H1 (cell line): ENCODE measurements around the gene AKIRIN1. TPM values are rescaled to one million over a fixed set of nuclear protein-coding genes. Genes with fewer than 3 reads are reported as not detected.

Experiments used
- CTCF ChIA-PET: fragments of 300-600 bp; sonication (Branson Sonifier 250); formaldehyde crosslinking; loops from one replicate; lab custom pipeline; 2021; ENCODE audit not compliant: partially characterized antibody; lab: Charles Lee
- POLR2A ChIA-PET: fragments of 300-600 bp; sonication (Branson Sonifier 250); formaldehyde crosslinking; loops from one replicate; lab custom pipeline; 2021; ENCODE audit warnings: inconsistent platforms; ENCODE audit not compliant: partially characterized antibody; lab: Charles Lee
- DNase-seq, 2 experiments: peaks; one replicate each; pipeline versions ENCODE4 v3.0.0 to v3.0.0-alpha.2; 2010 to 2022; ENCODE audit warnings: low spot score in 2 of 2, low read depth in 1 of 2, mixed read lengths in 1 of 2
- FAIRE-seq: peaks from 2 replicates; lab custom pipeline; 2011; peaks lifted over from hg19 to GRCh38; lab: Jason Lieb, UNC
- H2AFZ ChIP-seq: 2 replicates; pipeline ENCODE4 v1.8.1; 2012; ENCODE audit warnings: low read length, inconsistent platforms
- H2AK5ac ChIP-seq: 2 replicates; pipeline ENCODE4 v1.6.1; 2013; ENCODE audit warnings: low read depth, low read length
- H2BK120ac ChIP-seq: replicated peaks from 2 replicates; pipeline ENCODE3; 2013; ENCODE audit warnings: low read depth, low read length, inconsistent platforms
- H2BK12ac ChIP-seq: 2 replicates; pipeline ENCODE4 v1.6.1; 2013; ENCODE audit warnings: low read depth, low read length
- H2BK15ac ChIP-seq: 2 replicates; pipeline ENCODE4 v1.6.1; 2013; ENCODE audit warnings: low read length
- H2BK20ac ChIP-seq: 2 replicates; pipeline ENCODE4 v1.6.1; 2013; ENCODE audit warnings: low read length
- H2BK5ac ChIP-seq: 2 replicates; pipeline ENCODE4 v1.6.1; 2013; ENCODE audit warnings: low read depth, low read length
- H3K14ac ChIP-seq: 2 replicates; pipeline ENCODE4 v1.6.1; 2013; ENCODE audit warnings: inconsistent platforms; ENCODE audit not compliant: insufficient read length
- H3K18ac ChIP-seq: 2 replicates; pipeline ENCODE4 v1.6.1; 2013; ENCODE audit warnings: low read length; ENCODE audit errors: extremely low read depth
- H3K23ac ChIP-seq: 2 replicates; pipeline ENCODE4 v1.6.1; 2013; ENCODE audit warnings: inconsistent platforms; ENCODE audit not compliant: insufficient read length
- H3K23me2 ChIP-seq: 2 replicates; pipeline ENCODE4 v1.6.1; 2013; ENCODE audit warnings: low read depth, low read length
- H3K27ac ChIP-seq: 2 replicates; pipeline ENCODE4 v1.6.1; 2011; ENCODE audit warnings: low read depth, low read length, inconsistent platforms
- H3K27me3 ChIP-seq, 4 experiments: replicated peaks in 1 of 4; 1 replicate in 1 of 4; 2 replicates in 3 of 4; pipeline versions ENCODE4 v1.6.1 to v1.8.1; 2011 to 2013; ENCODE audit warnings: low read length in 3 of 4, mild to moderate bottlenecking in 3 of 4, inconsistent platforms in 2 of 4, mixed read lengths in 2 of 4, moderate library complexity in 1 of 4; ENCODE audit not compliant: control insufficient read depth in 3 of 4, insufficient read depth in 3 of 4; ENCODE audit errors: extremely low read depth in 1 of 4
- H3K36me3 ChIP-seq, 4 experiments: 2 replicates each; pipeline versions ENCODE4 v1.6.1 to v1.8.1; 2011 to 2013; ENCODE audit warnings: mild to moderate bottlenecking in 4 of 4, low read length in 3 of 4, moderate library complexity in 2 of 4, control low read depth in 1 of 4, inconsistent platforms in 1 of 4; ENCODE audit not compliant: insufficient read depth in 4 of 4, control insufficient read depth in 2 of 4
- H3K4ac ChIP-seq: replicated peaks from 2 replicates; pipeline ENCODE3; 2013; ENCODE audit warnings: low read length, low read depth, mixed read lengths, inconsistent platforms; ENCODE audit not compliant: insufficient read length
- H3K4me1 ChIP-seq, 4 experiments: replicated peaks in 1 of 4; 1 replicate in 1 of 4; 2 replicates in 3 of 4; pipeline versions ENCODE4 v1.6.1 to v1.8.1; 2011 to 2013; ENCODE audit warnings: low read length in 3 of 4, inconsistent platforms in 2 of 4, mixed read lengths in 1 of 4; ENCODE audit not compliant: insufficient read depth in 4 of 4, control insufficient read depth in 3 of 4
- H3K4me2 ChIP-seq, 2 experiments: 2 replicates each; pipeline versions ENCODE4 v1.6.1 to v1.8.1; 2011 to 2013; ENCODE audit warnings: low read depth in 2 of 2, low read length in 2 of 2, control low read depth in 1 of 2, inconsistent platforms in 1 of 2, mild to moderate bottlenecking in 1 of 2; ENCODE audit not compliant: insufficient read depth in 1 of 2
- H3K4me3 ChIP-seq, 4 experiments: fragments of 200-600, 300-600 bp in 1 of 4; sonication (generic), shearing (Covaris generic), sonication (Bioruptor Twin) in 1 of 4; 2 replicates each; pipeline versions ENCODE4 v1.5.1 to v1.8.1; 2011 to 2016; ENCODE audit warnings: low read length in 4 of 4, low read depth in 3 of 4, control low read depth in 2 of 4, inconsistent platforms in 2 of 4, mild to moderate bottlenecking in 2 of 4, mixed read lengths in 1 of 4, moderate library complexity in 1 of 4; ENCODE audit not compliant: insufficient read depth in 2 of 4; ENCODE audit errors: extremely low read depth in 1 of 4
- H3K56ac ChIP-seq: replicated peaks from 2 replicates; pipeline ENCODE3; 2013; ENCODE audit warnings: low read depth, mild to moderate bottlenecking, mixed read lengths, low read length, inconsistent platforms; ENCODE audit not compliant: insufficient read length
- H3K79me1 ChIP-seq: 2 replicates; pipeline ENCODE4 v1.6.1; 2013; ENCODE audit warnings: low read depth, low read length, control low read depth
- H3K79me2 ChIP-seq, 2 experiments: 2 replicates each; pipeline versions ENCODE4 v1.6.1 to v1.8.1; 2012 to 2013; ENCODE audit warnings: low read length in 2 of 2, mild to moderate bottlenecking in 2 of 2, inconsistent platforms in 1 of 2; ENCODE audit not compliant: insufficient read depth in 2 of 2, control insufficient read depth in 1 of 2
- H3K9ac ChIP-seq, 4 experiments: replicated peaks in 1 of 4; 1 replicate in 1 of 4; 2 replicates in 3 of 4; pipeline versions ENCODE4 v1.6.1 to v1.8.1; 2011 to 2013; ENCODE audit warnings: low read depth in 3 of 4, low read length in 3 of 4, control low read depth in 2 of 4, mild to moderate bottlenecking in 2 of 4, moderate library complexity in 2 of 4, inconsistent platforms in 1 of 4; ENCODE audit errors: extremely low read depth in 1 of 4
- H3K9me3 ChIP-seq, 2 experiments: 2 replicates each; pipeline versions ENCODE4 v1.6.1 to v1.8.1; 2012 to 2013; ENCODE audit warnings: mild to moderate bottlenecking in 2 of 2, moderate library complexity in 2 of 2, control low read depth in 1 of 2, inconsistent platforms in 1 of 2, low read depth in 1 of 2, low read length in 1 of 2, mixed read lengths in 1 of 2; ENCODE audit not compliant: insufficient read depth in 2 of 2
- H4K20me1 ChIP-seq, 2 experiments: replicated peaks in 1 of 2; 2 replicates each; pipeline versions ENCODE3 to v1.8.1; 2011 to 2013; ENCODE audit warnings: inconsistent platforms in 2 of 2, low read length in 2 of 2, mild to moderate bottlenecking in 1 of 2; ENCODE audit not compliant: insufficient read depth in 2 of 2, control insufficient read depth in 1 of 2
- H4K5ac ChIP-seq: 2 replicates; pipeline ENCODE4 v1.6.1; 2013; ENCODE audit warnings: low read length, low read depth, mixed read lengths, inconsistent platforms; ENCODE audit not compliant: insufficient read length
- H4K8ac ChIP-seq: 2 replicates; pipeline ENCODE4 v1.8.0; 2013; ENCODE audit warnings: mild to moderate bottlenecking, moderate library complexity, low read length, inconsistent platforms; ENCODE audit not compliant: insufficient read depth; ENCODE audit errors: extremely low read depth
- H4K91ac ChIP-seq: replicated peaks from 2 replicates; pipeline ENCODE3; 2013; ENCODE audit warnings: low read length, mixed read lengths, inconsistent platforms; ENCODE audit not compliant: insufficient read length
- CBX5 ChIP-seq: fragments of 300-800, 300-1000 bp; sonication (generic); IDR thresholded peaks from 2 replicates; pipeline ENCODE4 v1.7.1; 2016; ENCODE audit warnings: antibody characterized with exemption, low read length, low read depth
- EGR1 ChIP-seq: IDR thresholded peaks from 2 replicates; pipeline ENCODE4 v1.6.1; 2011; ENCODE audit warnings: low read depth, low read length, borderline replicate concordance
- HDAC2 ChIP-seq, 2 experiments: fragments of 300-600 bp in 1 of 2; sonication (generic) in 1 of 2; IDR thresholded peaks; 2 replicates each; pipeline ENCODE4 v1.6.1; 2011 to 2012; ENCODE audit warnings: low read depth in 2 of 2, low read length in 2 of 2, mild to moderate bottlenecking in 2 of 2, moderate library complexity in 2 of 2, borderline replicate concordance in 1 of 2, inconsistent platforms in 1 of 2
- MAFK ChIP-seq: IDR thresholded peaks from 2 replicates; pipeline ENCODE4 v1.6.1; 2012; ENCODE audit warnings: low read depth, mild to moderate bottlenecking, improper control_type of control experiment, low read length
- NRF1 ChIP-seq: IDR thresholded peaks from 2 replicates; pipeline ENCODE4 v1.6.1; 2011; ENCODE audit warnings: mild to moderate bottlenecking, low read depth, low read length, improper control_type of control experiment
- SIN3A ChIP-seq, 2 experiments: IDR thresholded peaks in 1 of 2; conservative IDR thresholded peaks in 1 of 2; 2 replicates each; pipeline ENCODE4 v1.6.1; 2011 to 2012; ENCODE audit warnings: low read length in 2 of 2, improper control_type of control experiment in 1 of 2, low read depth in 1 of 2, mild to moderate bottlenecking in 1 of 2
- SP2 ChIP-seq: IDR thresholded peaks from 2 replicates; pipeline ENCODE4 v1.6.1; 2012; ENCODE audit warnings: mild to moderate bottlenecking, low read length, inconsistent platforms
- SUZ12 ChIP-seq: fragments of 200-600 bp; sonication (generic); IDR thresholded peaks from 2 replicates; pipeline ENCODE4 v1.6.1; 2012; ENCODE audit warnings: mild to moderate bottlenecking, inconsistent platforms, low read length, moderate library complexity, mixed read lengths
- ZNF274 ChIP-seq: IDR thresholded peaks from 2 replicates; pipeline ENCODE4 v1.7.0; 2012; ENCODE audit warnings: low read length, borderline replicate concordance; ENCODE audit errors: extremely low read depth
- WGBS, 2 experiments: shearing (Covaris generic) in 1 of 2; methylation state at CpG; one replicate each; pipeline versions ENCODE4 v1.1.6 to v1.1.7; 2013 to 2015; ENCODE audit warnings: low lambda C conversion rate in 2 of 2, mixed read lengths in 2 of 2, inconsistent platforms in 1 of 2, low coverage in 1 of 2, missing lambda C conversion rate in 1 of 2; ENCODE audit not compliant: insufficient replicate concordance in 2 of 2, insufficient coverage in 1 of 2, insufficient read length in 1 of 2; ENCODE audit errors: extremely low coverage in 1 of 2, missing lambda C conversion rate in 1 of 2; 5-methylcytosine and 5-hydroxymethylcytosine counted together
- polyA plus RNA-seq, 7 experiments: library from polyadenylated mRNA; depleted of rRNA in 3 of 7; stranded (reverse) in 5 of 7; unstranded in 2 of 7; fragments of >200 nt in 5 of 7; fragments of 200-250 nt in 2 of 7; gene quantifications; 1 replicate in 5 of 7; 2 replicates in 1 of 7; 4 replicates in 1 of 7; pipeline versions ENCODE4 v1.2.1 to v1.2.3, GENCODE V29; 2011 to 2013; ENCODE audit warnings: missing spikeins in 2 of 7, mixed read lengths in 2 of 7
- total RNA-seq: library from RNA; stranded (reverse); fragmentation: NEBNext Ultra II Directional; extraction: Animal tissue kit (Norgen Biotek cat#: 25700); gene quantifications from 2 replicates; pipeline ENCODE4 v1.2.1, GENCODE V29; 2021

The AKIRIN1 gene
- total and polyA plus RNA-seq, 2 of the 8 experiments (the other 6 are each of a cell fraction or from before 2014, with no cell fraction given), result 148 to 236 TPM

GRCh38 chr1:39048745-39049370 is 57.8 kb downstream of the AKIRIN1 start:
- ChIA-PET CTCF (interaction anchor here (0.6 to 0.8 kb wide), 3 partner anchors 29 to 1588 kb away, joined by 3 read pairs; no protein-coding TSS in a partner anchor), POLR2A (interaction anchor here (0.6 to 2.8 kb wide), 6 partner anchors 8 to 157 kb away, joined by 3 to 7 read pairs (median 4); no protein-coding TSS in a partner anchor)
- Histone ChIP-seq H3K23ac (no peak overlapping the region), H3K4ac (no peak overlapping the region), H3K9ac (no peak overlapping the region), H3K4me1 (no peaks in the 10 kb centered on the region), H2BK12ac (no peak overlapping the region), H3K27me3 (no peaks in the 10 kb centered on the region), H3K18ac (no peak overlapping the region), H2BK120ac (no peak overlapping the region), H4K5ac (no peak overlapping the region), H3K14ac (no peak overlapping the region), H3K56ac (no peak overlapping the region), H2AFZ (no peak overlapping the region), H3K36me3 (peaks cover 0 to 5% (median 1%) of the 10 kb centered on the region in 4 experiments; a peak in 4 of 8 replicates), H3K23me2 (no peaks in the 10 kb centered on the region), H3K79me2 (no peaks in the 10 kb centered on the region), H3K79me1 (no peaks in the 10 kb centered on the region), H2BK20ac (no peak overlapping the region), H4K20me1 (no peaks in the 10 kb centered on the region), H3K4me3 (no peak overlapping the region), H4K91ac (no peak overlapping the region), H3K4me2 (no peak overlapping the region), H2BK5ac (no peak overlapping the region), H3K9me3 (no peaks in the 10 kb centered on the region), H2BK15ac (no peak overlapping the region), H3K27ac (no peak overlapping the region), H4K8ac (no peak overlapping the region), H2AK5ac (no peak overlapping the region)
- DNase-seq, result no peak
- WGBS, 2 experiments, result 82% methylated on average over 6 of the region's 7 CpGs; no CpG with 5 or more reads in 1 of the 2 experiments
- no peak for FAIRE-seq
- TF ChIP-seq SIN3A (conservative IDR thresholded peaks at IDR 0.05 in 1 of 2, IDR thresholded peaks at IDR 0.05 in 1 of 2; ENCODE audit: low read depth in 1 of 2, low read length in 2 of 2), result no peak
- no peak for TF ChIP-seq SUZ12
- TF ChIP-seq EGR1, result no peak
- TF ChIP-seq ZNF274, result no peak
- TF ChIP-seq NRF1, result no peak
- no peak for TF ChIP-seq MAFK
- TF ChIP-seq HDAC2 (IDR thresholded peaks at IDR 0.05; ENCODE audit: borderline replicate concordance in 1 of 2, low read depth in 2 of 2, low read length in 2 of 2), result no peak
- no peak for TF ChIP-seq CBX5
- TF ChIP-seq SP2, result no peak
